HepG2 (cell line): ENCODE results near the gene TSKU. TPM values are rescaled to one million over a fixed set of nuclear protein-coding genes. Genes with fewer than 3 reads are reported as not detected.

Experiments used
- FOXP4 ChIP-seq: sonication (generic); formaldehyde crosslinking; IDR thresholded peaks from 2 replicates; pipeline ENCODE4 v1.4.0; 2020; ENCODE audit warnings: missing genetic modification reagents
- KDM5A ChIP-seq: fragments of 200-600 bp; sonication (generic); IDR thresholded peaks from 2 replicates; pipeline ENCODE4 v1.7.0; 2018; ENCODE audit warnings: antibody characterized with exemption, mild to moderate bottlenecking, low read length, borderline replicate concordance
- MAF1 ChIP-seq: sonication (generic); formaldehyde crosslinking; IDR thresholded peaks from 2 replicates; pipeline ENCODE4 v1.5.0; 2020; ENCODE audit warnings: missing genetic modification reagents, borderline replicate concordance
- MAZ ChIP-seq, 2 experiments: sonication (generic) in 1 of 2; formaldehyde crosslinking in 1 of 2; IDR thresholded peaks; 2 replicates each; pipeline versions ENCODE4 v1.5.0 to v1.6.1; 2012 to 2020; ENCODE audit warnings: low read depth in 2 of 2, mild to moderate bottlenecking in 2 of 2, borderline replicate concordance in 1 of 2, improper control_type of control experiment in 1 of 2, low read length in 1 of 2, missing genetic modification reagents in 1 of 2, moderate library complexity in 1 of 2
- MTF2 ChIP-seq: sonication (generic); formaldehyde crosslinking; IDR thresholded peaks from 2 replicates; pipeline ENCODE4 v1.5.0; 2020; ENCODE audit warnings: missing genetic modification reagents, borderline replicate concordance
- NFE2L1 ChIP-seq: sonication (generic); formaldehyde crosslinking; IDR thresholded peaks from 2 replicates; pipeline ENCODE4 v1.4.0; 2020; ENCODE audit warnings: missing genetic modification reagents, mild to moderate bottlenecking, borderline replicate concordance
- NFIB ChIP-seq: sonication (generic); formaldehyde crosslinking; IDR thresholded peaks from 2 replicates; pipeline ENCODE4 v1.9.0; 2021; ENCODE audit warnings: missing genetic modification reagents, mild to moderate bottlenecking, borderline replicate concordance
- PHF21A ChIP-seq: sonication (generic); formaldehyde crosslinking; IDR thresholded peaks from 2 replicates; pipeline ENCODE4 v1.5.0; 2020; ENCODE audit warnings: mild to moderate bottlenecking, missing genetic modification reagents
- RARA ChIP-seq: IDR thresholded peaks from 2 replicates; pipeline ENCODE4 v1.6.1; 2016; ENCODE audit warnings: missing genetic modification reagents, missing compliant biosample characterization
- SMC3 ChIP-seq: IDR thresholded peaks from 2 replicates; pipeline ENCODE4 v1.6.1; 2011; ENCODE audit warnings: low read length, improper control_type of control experiment
- SNAPC4 ChIP-seq: sonication (generic); formaldehyde crosslinking; IDR thresholded peaks from 2 replicates; pipeline ENCODE4 v1.4.0; 2020; ENCODE audit warnings: mild to moderate bottlenecking, missing genetic modification reagents
- SP140L ChIP-seq: sonication (generic); formaldehyde crosslinking; IDR thresholded peaks from 2 replicates; pipeline ENCODE4 v1.4.0; 2020; ENCODE audit warnings: missing genetic modification reagents, borderline replicate concordance
- THAP11 ChIP-seq: IDR thresholded peaks from 2 replicates; pipeline ENCODE4 v1.6.1; 2016; ENCODE audit warnings: missing biosample characterization, missing genetic modification reagents
- ZBTB26 ChIP-seq: IDR thresholded peaks from 2 replicates; pipeline ENCODE4 v1.6.1; 2016; ENCODE audit warnings: missing compliant biosample characterization, missing genetic modification reagents, borderline replicate concordance
- ZBTB38 ChIP-seq: sonication (generic); formaldehyde crosslinking; IDR thresholded peaks from 2 replicates; pipeline ENCODE4 v1.5.1; 2020; ENCODE audit warnings: mild to moderate bottlenecking, missing genetic modification reagents
- ZNF326 ChIP-seq: sonication (generic); formaldehyde crosslinking; IDR thresholded peaks from 2 replicates; pipeline ENCODE4 v1.4.0; 2020; ENCODE audit warnings: missing genetic modification reagents, borderline replicate concordance
- ZNF354B ChIP-seq: sonication (generic); formaldehyde crosslinking; IDR thresholded peaks from 2 replicates; pipeline ENCODE4 v1.8.0; 2022; ENCODE audit warnings: mild to moderate bottlenecking, missing genetic modification reagents
- ZNF788 ChIP-seq: sonication (generic); formaldehyde crosslinking; IDR thresholded peaks from 2 replicates; pipeline ENCODE4 v1.5.0; 2020; ENCODE audit warnings: mild to moderate bottlenecking, missing genetic modification reagents, borderline replicate concordance
- ZSCAN29 ChIP-seq: sonication (generic); formaldehyde crosslinking; conservative IDR thresholded peaks from 2 replicates; pipeline ENCODE4 v1.4.0; 2020; ENCODE audit warnings: mild to moderate bottlenecking, missing genetic modification reagents
- ZSCAN5A ChIP-seq: sonication (generic); formaldehyde crosslinking; IDR thresholded peaks from 2 replicates; pipeline ENCODE4 v1.8.0; 2022; ENCODE audit warnings: mild to moderate bottlenecking, missing genetic modification reagents, borderline replicate concordance
- polyA plus RNA-seq, 8 experiments: library from polyadenylated mRNA; depleted of rRNA in 3 of 8; stranded (reverse) in 7 of 8; unstranded in 1 of 8; fragments of >200 nt; fragmentation: Illumina TruSeq in 4 of 8; extraction: Trizol in 4 of 8; gene quantifications; 2 replicates each; pipeline versions ENCODE4 v1.2.1 to v1.2.3, GENCODE V29; 2011 to 2016; ENCODE audit warnings: low read depth in 4 of 8, missing spikeins in 1 of 8, mixed read lengths in 1 of 8; ENCODE audit not compliant: insufficient read depth in 1 of 8
- total RNA-seq, 5 experiments: library from RNA; depleted of rRNA; stranded (reverse); fragments of >200 nt; fragmentation: Illumina TruSeq; extraction: Trizol; gene quantifications; 2 replicates each; pipeline ENCODE4 v1.2.3, GENCODE V29; 2016; ENCODE audit warnings: low read depth in 1 of 5

Gene TSKU
- total and polyA plus RNA-seq, 2 of the 13 experiments (the other 11 are each of a cell fraction or from before 2014, with no cell fraction given): 20.3 to 21.4 TPM

- TF ChIP-seq ZNF788 (CRISPR knock-in tag) (no peak), ZNF354B (CRISPR knock-in tag) (no peak), NFIB (CRISPR knock-in tag) (no peak), PHF21A (no peak; the same call in 1 of the 2 replicates), FOXP4 (CRISPR knock-in tag) (no peak), THAP11 (no peak), SP140L (CRISPR knock-in tag) (no peak), MAF1 (peak; percentile 14; the same call in 1 of the 2 replicates), ZBTB26 (CRISPR knock-in tag) (no peak), ZNF326 (CRISPR knock-in tag) (no peak), NFE2L1 (CRISPR knock-in tag) (peak; percentile 24; the same call in 1 of the 2 replicates), RARA (CRISPR knock-in tag) (no peak), ZSCAN29 (no peak), MTF2 (CRISPR knock-in tag) (no peak), KDM5A (no peak), MAZ (IDR thresholded peaks at IDR 0.05; ENCODE audit: borderline replicate concordance, low read depth, low read length) (no peak), MAZ (CRISPR knock-in tag; IDR thresholded peaks at IDR 0.05; ENCODE audit: low read depth) (no peak; the same call in 1 of the 2 replicates), SMC3 (no peak), ZSCAN5A (CRISPR knock-in tag) (no peak), ZBTB38 (no peak), SNAPC4 (CRISPR knock-in tag) (peak; percentile 76)
Observed at GRCh38 chr11:76783294-76783895, at the start of gene TSKU (continued).
